T1000 (cell line): ENCODE results near the gene RIMBP2.
"Not testable (repeated sequence)": the region's sequence is repeated elsewhere in the genome, so short reads cannot be mapped to it uniquely, and the experiment has no call there.

Experiments
- DNase-seq: peaks from one replicate; lab custom pipeline; 2025; ENCODE audit warnings: mixed read lengths; lab: John Stamatoyannopoulos, UW

Gene RIMBP2

DNA sequence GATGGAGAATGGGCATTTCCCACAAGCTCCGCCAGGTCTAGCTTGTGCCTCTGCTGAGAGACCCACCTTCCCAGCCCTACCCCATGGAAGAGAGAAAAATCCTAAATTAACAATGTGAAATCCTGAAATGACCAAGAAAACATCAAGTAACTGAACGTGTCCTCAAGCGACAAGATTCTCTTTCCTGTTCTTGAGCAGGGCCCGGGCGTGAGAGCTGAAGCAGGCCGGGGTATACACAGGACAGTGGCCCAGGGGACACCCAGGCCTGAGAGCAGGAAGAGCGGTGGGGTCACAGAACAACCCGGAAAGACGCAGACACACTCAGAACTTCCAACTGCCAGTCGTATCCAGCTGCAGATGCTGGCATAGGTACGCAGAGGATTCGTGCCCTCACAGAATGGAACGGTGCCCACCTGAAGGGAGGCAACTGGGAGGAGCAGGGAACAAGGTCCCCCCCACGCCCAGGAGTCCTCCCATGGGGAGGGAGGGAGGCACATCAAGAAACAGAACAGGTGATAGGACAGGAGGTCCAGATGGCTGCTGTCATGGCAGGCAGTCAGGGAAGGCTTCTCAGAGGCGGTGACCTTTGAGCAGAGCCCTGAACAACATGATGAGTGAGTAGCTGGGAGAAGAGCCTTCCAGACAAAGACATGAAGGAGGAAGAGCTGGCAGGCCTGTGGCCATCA is 9.1 kb downstream of the RIMBP2 start:
- DNase-seq = no peak

DNA sequence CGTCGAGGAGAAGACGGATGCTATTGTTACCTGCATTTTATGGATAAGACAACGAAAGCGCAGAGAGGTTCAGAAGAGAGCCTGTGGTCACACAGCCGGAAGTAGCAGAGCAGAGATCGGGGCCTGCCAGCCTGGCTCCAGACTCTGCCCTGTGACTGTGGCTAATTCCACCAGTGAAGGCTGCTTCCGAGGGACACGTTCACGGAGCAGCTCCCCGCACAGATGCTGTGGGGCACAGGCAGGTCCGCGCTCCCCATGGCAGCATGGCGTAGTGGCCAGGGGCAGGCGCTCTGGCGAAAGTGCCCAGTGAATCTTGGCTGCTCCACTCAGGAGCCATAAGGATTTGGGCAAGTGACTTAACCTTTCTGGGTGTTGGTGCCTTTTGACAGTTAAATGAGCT is 9.8 kb downstream of the RIMBP2 start:
- no peak for DNase-seq

DNA sequence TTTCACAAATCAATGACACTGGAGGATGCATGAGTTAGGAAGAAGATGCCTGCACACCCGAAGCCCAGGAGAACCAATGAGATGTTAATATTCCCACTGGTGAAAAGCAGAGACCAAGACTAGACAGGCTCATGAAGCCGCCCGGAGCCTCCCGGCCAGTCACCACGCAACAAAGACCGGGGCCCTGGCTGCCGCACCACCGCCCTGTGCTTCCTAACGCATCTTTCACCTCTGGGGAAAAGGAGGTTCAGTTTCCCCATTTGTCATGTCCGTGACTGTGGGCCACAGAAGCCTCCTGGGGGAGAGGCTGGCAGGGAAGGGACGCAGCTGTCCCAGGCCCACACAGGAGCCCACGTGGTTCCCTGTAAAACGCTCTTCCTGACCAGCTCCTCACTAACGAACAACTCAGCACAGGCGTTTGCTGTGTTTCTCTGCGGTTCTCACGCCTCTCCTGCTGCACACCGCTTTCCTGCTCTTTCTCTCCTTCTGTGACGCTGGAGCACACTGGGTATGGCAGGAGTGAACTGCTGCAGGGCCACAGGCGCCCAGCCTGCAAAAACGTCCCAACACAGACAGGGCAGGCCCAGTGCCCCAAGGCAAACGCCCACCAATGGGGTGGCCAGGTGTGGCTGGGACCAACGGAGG is 10.8 kb downstream of the RIMBP2 start:
- no peak for DNase-seq

DNA sequence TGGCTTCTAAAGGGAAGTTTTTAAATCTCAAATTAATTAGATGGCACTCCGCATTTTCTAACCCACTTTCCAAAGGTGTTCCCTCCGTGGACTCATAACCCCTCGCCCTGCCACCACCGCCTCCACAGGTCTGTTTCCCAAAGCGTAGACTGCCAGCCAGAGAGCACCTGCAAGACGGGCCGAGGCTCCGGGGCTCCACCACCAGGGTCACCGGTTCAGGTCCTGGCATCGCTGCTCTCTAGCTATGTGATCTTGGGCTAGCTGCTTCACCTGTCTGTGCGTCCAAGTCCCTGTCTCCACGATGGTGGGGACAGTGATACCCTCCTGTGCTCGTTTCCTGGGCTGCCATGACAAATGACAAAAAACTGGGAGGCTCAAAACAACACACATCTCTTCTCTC is 11.5 kb downstream of the RIMBP2 start:
- DNase-seq = no peak

DNA sequence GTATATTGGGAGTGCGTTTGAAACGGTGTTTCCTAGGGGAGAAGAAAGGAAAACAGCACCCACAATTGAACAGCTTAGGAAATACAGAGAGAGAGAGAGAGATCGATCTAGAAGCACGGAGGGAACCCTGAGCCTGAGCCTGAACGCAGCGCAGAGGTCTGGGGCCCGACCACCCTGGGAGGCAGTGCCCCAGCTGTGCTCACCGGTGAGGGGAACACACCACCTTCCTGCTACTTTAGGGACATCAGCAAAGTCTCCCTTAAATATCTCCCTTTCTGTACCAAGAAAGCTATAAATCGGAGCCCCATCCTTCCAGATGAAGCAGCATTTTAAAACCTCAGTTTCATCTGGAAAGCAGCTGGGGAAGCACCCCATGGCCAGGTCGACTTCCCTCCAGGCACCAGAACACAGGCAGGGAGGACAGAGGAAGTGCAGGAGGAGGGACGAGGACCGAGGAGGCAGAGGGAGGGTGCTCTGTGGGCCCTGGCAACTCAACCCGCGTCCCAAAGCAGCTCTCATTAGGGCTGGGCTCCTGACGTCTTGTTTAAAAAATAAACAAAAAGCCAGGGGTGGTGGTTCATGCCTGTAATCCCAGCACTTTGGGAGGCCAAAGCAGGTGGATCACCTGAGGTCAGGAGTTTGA is 12.2 kb downstream of the RIMBP2 start:
- no peak for DNase-seq

DNA sequence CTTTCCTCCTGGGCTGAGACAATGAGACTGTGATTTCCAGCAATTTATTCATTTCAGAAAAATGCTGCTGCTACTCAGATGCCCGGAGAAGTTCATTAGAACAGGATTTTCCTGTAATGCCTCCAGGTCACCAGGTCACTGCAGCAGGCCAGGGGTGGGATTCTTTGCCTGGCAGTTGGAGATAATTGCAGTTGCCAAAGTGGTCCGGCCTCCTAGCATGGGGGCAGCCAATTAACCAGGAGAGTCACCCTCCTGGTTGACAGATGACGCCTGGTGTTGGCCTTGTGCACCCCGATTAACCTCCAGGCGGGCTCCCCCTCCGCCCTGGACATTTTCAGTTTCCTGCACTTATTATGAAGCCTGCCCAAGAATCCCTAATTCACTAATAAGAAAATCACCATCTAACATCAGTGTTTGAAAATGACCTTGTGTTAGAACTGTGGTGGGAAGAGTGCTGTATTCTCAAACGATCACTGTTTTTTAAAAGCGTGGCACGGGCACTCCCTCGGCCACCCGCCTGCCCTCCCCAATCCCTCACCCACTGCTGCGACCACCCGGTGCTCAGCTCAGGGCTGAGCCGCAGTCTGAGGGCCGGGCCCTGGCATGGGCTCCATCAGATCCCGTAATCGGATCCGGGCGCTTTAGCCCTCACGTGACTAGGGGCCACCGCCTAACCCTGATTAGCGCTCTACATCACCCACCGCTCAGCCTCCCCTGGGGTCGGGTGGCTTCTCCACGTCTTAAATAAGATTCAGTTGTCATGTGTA is 12.9 kb downstream of the RIMBP2 start:
- no peak for DNase-seq

DNA sequence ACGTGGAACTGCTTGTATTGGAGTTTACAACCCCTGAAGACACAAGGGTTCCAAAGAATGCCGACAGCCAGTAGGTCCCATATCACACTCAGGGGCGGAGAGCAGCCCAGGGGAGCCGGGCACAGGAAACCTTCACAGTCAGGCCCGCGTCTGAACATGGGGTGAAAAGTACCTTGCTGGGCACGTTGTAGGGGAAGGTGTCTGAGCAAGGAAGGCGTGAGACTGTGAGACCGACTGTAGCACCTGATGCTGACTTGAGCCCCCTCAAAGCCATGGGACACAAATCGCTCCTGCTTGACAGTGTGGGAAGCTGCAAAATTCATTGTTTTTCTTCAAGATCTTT is 14.7 kb downstream of the RIMBP2 start:
- no peak for DNase-seq

DNA sequence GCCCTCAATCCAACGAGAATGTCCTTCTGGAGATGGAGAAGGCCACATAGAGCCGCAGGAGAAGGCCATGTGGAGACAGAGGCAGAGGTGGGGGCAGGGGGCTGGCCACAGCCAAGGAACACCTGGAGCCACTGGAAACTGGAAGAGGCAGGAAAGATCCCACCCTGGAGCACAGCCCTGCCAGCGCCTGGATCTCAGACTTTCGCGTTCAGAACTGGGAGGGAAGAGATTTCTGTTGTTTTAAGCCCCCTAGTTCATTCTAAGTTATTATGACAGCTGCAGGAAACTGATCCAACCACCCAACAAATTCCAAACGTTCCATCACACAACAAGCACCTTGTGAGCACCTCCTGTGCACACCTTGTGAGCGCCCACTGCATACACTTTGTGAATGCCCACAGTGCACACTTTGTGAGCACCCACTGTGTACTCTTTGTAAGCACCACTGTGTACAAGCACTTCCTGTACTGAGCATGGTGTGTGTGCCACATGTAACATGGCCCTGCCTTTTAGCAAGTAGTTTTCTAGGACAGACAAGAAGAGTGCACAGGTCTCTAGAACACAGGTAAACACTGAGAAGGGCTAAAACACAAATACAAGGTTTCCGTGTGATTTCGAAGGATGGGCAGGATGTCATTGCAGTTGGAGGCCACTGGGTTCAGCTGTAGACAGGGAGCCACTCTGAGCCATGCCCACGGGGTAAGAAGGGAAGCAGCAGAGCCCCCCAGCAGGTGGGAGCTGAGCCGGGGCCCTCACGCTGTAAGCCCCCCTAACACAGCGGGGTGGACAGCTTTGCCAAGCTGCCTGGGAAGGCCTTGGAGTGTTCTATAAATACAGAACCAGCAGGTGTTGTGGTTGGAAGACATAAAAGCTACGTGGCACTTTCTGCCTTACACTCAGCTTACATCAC is 15.4 kb downstream of the RIMBP2 start:
- DNase-seq = no peak

DNA sequence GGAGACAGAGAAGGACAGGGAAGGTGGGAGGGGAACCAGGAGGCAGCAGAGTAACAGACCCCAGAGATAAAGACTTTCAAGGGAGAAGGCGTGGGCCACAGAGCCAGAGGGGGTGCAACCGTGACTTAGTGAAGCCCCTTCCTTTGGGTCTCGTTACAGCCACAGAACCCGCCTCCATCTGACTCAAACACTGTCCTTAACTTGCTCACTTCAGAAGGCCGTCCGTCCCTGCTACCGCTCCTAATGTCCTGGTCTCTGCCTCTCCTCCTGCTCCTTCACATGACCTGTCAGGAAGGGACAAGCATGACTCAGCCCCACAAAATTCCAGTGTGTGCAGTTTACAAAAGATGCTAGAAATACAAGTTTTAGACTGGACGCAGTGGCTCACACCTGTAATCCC is 18.0 kb downstream of the RIMBP2 start:
- DNase-seq = no peak

DNA sequence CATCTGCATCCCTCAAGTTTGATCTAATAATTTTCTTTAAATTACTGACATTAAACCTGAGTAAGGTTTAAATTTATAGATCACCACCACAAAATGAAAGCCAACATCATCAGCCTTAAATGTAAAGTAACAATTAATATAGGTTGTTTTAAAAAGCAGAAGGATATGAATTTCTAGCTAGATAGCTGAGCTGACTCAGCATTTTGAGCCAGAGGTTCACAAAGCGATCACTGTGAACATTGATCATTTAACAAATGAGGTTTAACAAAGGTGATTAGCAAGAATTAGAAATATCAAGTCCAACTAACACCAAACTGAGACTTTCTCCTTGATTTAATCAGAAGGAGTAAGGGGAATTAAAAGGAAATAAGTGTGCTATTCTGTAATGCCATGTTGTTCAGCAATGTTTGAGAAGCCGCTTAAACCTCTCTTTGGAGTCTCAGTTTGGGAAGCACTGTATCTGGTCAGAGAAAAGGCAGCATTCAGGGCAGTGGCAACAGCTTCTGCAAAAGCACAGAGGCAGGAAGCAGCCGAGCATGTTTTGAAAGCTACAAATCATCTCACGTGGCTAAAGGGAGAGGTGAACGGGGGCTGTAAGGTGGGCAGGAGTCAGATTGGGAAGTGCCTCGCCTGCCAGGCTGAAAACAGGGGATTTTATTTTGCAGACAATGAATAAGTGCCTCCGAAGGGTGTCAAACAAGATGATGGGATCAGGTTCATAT is 19.6 kb downstream of the RIMBP2 start:
- no peak for DNase-seq

DNA sequence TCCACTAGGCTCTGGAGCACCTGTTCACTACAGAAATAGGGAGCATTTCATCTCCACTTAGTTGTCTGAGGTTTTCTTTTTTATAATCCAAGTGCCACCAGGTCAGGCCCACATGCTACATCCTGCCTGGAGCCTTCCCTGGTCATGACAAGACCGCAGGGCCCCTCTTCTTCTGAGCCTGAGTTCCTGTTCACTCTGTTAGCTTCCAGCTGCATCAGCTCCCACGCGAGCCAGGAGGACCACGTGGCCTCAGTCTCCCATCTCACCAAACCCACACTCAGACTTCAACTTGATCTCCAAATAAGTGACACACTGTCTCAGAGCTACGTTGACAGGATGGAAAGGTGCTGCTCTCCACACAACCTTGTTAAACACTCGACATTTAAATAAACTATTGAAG is 21.0 kb downstream of the RIMBP2 start:
- DNase-seq = no peak

DNA sequence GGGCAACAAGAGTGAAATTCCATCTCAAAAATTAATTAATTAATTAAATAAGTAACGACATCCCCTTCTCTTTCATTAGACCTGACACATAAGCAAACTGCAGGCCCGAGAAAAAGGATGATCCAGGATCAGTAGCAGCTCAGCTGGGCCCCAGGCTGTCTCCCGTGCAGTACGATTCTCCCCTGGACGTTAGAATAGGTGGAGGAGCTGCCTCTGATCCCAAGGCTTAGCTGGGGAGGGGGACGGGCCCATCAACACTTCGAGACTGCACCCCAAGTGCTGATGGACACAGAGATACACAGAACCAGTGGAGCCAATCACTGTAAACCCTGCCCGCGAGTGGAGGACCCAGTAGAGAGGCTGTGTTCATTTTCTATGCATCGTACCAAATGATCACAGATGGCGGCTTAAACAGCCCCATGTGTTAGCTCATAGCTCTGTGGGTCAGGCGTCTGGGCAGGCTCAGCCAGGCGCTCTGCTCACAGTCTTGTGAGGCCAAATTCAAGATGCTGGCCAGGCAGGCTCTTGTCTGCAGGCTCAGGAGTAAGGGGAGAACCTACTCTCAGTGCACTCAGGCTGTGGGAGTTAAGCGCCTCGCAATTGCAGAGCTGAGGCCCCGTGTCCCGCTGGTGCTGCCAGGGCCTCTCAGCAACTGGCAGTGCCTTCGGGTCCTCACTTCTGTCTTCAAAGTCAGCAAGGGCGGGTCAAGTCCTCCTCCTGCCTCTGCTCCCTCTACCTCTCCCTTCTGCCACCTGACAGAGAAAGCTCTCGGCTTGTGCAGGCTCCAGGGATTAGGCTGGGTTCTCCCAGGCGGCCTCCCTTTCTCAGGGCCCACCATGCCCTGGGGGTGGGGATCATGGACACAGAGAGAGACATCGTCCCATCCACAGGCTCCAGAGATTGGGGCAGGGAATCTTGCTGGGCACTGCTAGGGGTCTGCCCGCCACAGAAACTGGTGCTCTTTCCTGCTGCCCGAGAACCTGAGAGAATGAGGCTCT is 26.4 kb downstream of the RIMBP2 start:
- no peak for DNase-seq

DNA sequence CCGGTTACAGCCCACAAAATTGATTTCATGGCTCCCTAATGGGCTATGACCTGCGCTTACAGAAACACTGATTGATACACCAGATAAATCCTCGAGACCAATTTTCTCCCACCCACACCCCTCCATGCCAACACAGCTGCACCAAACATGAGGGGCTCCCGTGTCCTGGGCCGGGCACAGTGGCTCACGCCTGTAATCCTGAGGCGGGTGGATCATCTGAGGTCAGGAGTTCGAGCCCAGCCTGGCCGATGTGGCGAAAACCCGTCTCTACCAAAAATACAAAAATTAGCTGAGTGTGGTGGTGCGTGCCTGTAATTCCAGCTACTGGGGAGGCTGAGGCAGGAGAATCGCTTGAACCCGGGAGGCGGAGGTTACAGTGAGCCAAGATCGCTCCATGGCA is 27.1 kb downstream of the RIMBP2 start:
- DNase-seq = not testable (repeated sequence)

DNA sequence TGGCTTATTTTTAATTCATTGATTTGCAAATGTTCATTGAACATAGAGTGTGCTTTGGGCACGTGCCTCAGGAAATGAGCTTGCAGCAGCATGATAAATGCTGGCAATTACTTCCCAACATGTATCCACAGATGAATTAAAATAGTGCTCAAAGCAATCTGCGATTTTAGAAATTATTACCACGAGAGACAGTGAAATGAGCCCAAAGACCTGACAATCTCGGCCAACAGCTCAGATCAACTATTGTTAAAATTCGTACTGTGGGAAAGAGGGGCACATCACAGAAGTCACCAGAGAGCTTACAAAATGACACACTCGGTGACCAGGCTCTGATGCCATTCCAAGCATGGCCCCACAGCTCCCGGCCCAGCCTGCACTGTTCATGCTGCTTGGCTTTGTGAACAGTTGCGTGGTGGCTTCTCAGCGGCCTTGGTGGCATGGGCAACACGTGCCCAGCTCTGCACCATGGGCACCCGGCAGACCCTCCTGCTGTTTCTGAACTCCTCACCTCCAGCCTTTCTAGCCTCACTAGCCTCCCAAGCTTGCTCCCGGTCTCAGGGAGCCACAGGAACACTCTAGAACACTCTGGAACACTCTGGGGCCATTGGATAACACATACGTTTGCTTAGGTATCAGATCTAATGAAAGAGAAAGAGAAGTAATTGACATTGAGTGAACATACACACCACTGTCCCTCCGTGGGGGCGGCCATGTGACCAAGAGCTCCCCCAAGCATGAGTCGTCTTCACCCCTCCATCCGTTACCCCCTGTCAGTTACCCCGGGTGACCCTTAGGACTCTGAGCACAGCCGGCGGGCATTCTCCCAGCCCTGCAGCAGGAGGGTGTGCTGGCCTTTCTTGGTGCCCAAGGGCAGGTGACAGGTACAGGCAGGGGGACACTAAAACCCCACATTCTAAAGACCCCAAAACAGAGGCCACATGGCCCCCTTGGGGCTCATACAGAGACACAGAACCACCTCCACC is 28.0 kb downstream of the RIMBP2 start:
- no peak for DNase-seq

DNA sequence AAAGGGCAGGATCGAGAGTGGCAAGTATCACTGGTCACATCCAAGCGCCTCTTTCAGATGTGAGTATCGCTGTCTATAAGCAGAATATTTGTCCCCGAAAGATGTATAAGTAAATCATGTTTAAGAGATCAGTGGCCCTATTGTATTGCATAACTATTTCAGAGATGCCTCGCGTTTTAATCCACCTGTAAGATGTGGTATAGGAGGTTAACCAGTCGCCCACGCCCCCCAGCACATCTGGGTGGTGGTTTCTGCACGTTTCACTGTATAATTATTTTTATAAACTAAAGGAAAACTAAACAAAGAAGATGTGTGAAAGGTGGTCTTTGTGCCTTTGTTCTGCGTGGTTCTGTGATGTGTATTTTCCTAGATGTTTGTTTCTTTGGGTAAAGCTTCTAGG is 28.9 kb downstream of the RIMBP2 start:
- no peak for DNase-seq

DNA sequence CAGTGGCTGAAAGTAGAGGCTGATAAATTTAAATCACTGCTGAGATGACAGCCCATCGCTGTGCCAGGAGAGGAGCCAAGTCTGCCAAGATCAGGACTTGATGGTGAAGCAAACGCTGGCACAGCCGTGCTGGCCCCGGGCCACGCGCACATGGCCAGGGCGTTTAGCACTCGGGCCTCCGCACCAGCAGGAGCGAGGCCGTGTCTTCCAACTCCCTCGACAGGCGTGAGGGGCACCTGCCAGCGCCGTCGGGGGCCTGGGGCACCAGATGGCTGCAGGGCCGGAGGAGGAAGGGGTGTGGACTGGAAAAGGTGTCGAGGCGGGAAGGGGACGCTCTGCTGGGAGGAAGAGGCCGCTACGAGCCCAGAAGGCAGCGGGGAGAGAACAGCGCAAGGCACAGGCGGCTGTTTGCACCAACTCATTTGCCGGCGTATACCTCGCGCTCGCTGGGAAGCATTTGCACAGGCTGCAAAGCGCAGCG is 29.5 kb downstream of the RIMBP2 start:
- no peak for DNase-seq

DNA sequence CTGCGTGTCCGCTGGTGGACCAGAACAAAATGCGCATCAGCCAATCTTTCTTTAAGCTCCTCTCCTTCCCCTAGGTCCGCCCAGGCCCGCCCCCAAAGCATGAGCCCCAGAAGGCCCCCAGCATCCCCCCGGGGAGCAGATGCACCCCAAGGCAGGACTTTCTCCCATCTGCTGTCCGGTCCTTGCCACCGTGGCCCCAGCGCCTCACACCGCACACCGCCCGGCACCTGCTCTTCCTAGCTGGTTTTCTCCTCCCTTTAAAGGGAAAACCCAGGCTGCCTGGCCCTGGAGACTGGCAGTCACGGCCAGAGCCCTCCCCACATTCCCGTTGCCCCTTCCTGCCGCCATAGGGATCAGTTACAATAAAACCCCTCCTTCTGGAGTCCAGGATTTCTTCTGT is 30.2 kb downstream of the RIMBP2 start:
- DNase-seq = no peak

DNA sequence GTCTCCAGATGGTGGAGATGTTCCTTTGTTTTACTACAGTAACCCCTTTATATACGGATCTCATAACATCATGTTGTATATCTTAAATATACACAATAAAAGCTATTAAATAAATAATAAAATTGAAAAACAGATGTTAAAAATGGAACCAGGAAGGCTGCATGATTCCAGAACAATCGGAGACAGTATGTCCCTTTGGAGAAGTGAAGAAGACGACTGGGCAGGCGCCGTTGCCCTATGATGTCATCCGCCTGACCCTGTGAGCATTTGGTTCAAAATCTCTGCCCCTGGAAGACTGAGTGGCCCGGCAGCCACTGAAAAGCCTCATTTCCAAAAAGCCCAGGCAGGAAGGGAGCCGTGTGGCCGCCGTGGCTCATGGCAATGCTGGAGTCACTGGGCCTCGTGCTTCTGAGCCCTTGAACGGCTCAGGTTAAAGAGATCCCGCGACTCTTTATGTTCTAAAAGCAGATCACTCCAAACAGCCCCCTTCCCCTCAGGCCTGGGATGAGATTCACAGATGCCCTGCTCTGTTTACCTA is 30.8 kb downstream of the RIMBP2 start:
- no peak for DNase-seq
